KG1 (cell line): ENCODE measurements around the gene CAPNS2.

Experiments used
- DNase-seq: peaks from one replicate; lab custom pipeline; 2025; lab: John Stamatoyannopoulos, UW

The CAPNS2 gene

DNA sequence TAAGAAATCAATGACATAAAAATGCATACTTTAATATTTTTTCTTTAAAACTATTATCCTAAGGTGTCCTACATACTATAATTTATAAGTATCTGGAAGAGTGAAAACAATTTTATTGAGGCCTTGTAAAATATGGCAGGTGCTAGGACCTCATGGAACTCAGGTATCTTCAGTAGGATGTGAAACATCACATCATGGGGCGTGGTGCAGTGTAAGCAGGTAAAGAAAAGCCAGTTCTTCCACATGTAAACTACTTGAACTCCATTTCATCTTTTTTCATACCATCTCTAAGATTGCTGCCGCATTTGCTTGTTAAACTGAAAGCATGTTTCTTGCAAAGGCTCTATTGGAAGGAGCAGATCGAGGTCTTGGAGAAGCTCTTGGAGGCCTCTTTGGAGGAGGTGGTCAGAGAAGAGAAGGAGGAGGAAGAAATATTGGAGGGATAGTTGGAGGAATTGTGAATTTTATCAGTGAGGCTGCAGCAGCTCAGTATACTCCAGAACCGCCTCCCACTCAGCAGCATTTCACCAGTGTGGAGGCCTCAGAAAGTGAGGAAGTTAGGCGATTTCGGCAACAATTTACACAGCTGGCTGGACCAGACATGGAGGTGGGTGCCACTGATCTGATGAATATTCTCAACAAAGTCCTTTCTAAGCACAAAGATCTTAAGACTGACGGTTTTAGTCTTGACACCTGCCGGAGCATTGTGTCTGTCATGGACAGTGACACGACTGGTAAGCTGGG lies at the start of gene CAPNS2:
TSS of gene CAPNS2 (plus strand) at position 253 of the 744 bp plus-strand sequence. CDS start at position 326, 73 bp downstream.
- DNase-seq, result no peak

GRCh38 chr16:55521792-55522191 lies 44.7 kb upstream of the CAPNS2 start:
- DNase-seq, result no peak

DNA sequence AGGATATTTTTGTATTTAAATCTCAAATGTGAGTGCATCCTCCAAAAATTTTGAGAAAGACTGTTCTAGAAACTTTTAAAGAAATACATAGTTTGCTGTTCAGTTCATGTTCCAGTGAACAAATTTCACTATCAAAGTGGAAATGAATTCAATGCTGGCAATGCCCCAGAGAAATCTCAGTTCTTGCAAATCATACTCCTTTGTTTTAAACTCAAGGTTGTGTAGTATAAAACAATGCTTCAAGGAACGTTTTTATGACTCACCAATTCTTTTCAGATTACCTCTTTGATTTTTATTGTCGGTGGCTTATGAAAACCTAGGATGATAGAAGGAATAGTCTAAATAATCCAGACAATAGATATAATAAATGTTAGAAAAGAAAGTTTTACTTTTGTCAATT lies 40.0 kb upstream of the CAPNS2 start:
- no peak for DNase-seq

GRCh38 chr16:55527885-55528284 lies 38.6 kb upstream of the CAPNS2 start:
- no peak for DNase-seq

DNA sequence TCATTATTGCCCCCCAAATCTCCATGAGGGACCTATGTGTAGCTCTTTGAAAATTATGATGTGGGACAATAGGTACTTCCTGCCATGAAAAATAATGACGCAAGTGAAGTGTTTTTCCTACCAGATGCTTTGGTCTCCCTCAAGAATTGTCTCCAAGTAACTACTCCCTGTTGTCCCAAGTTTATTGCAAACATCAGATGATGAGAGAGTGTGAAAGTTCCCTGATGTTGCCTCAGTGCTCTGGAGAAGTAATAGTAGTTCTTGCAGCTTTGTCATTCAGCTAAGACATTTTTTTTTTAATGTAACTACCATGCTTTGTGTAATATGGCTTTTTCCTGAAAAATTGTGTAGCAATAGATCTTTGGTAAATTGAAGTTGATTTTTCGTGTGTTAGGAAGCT lies 37.5 kb upstream of the CAPNS2 start:
- no peak for DNase-seq

DNA sequence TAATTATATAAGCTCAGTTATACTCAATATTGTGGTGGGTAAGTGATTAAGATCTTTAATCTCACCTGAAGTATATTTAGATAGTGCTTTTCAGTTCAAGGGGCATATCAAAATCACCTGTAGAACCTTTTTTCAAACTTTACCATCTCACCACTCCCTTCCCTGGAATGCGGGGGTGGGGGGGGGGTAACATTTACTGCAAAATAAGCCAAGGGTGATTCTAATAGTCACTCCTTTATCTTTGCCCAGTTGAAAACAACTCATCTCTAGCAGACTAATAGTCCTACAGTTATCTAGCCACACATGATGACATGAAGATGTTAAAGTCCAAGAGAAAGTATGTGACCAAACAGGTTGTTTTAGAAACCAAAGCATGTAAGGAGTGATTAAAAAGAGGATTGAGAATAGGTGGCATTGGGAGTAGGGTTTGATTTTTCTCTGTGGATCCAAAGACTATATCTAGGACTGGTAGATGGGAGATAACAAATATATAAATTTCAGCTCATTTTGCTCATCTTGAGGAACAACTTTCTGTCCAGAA lies 36.1 kb upstream of the CAPNS2 start:
- no peak for DNase-seq

- DNase-seq, result no peak
Measured at GRCh38 chr16:55532227-55532626, 34.3 kb upstream of the CAPNS2 start.

DNA sequence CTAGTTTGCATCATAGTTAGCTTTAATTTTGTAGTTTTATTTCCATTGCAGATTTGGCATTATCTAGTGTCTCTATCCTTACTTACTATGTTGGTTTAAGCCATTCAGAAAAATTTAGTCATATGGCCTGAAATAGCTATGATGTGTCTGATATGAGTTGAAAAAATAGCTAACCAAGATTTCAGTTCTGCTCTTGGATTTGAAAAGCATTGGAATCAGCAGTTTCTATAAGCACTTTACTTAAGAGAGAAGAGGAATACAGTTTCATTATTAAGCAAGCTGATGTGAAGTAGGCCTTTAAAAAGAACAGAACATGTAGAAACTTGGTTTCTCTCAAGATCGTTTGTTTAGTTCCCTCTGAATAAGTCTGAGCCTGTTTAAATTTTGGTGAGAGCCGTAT lies 31.7 kb upstream of the CAPNS2 start:
- no peak for DNase-seq

- DNase-seq, result peak; percentile 5
Measured at GRCh38 chr16:55539049-55539448, 27.4 kb upstream of the CAPNS2 start.

GRCh38 chr16:55539488-55539887 lies 27.0 kb upstream of the CAPNS2 start:
- DNase-seq, result no peak

- DNase-seq, result no peak
Measured at GRCh38 chr16:55540221-55540620, 26.3 kb upstream of the CAPNS2 start.

- DNase-seq, result no peak
Measured at GRCh38 chr16:55542459-55543082, 23.9 kb upstream of the CAPNS2 start.

- DNase-seq, result no peak
Measured at GRCh38 chr16:55543472-55543871, 23.0 kb upstream of the CAPNS2 start.

- no peak for DNase-seq
Measured at GRCh38 chr16:55552621-55553020, 13.9 kb upstream of the CAPNS2 start.

DNA sequence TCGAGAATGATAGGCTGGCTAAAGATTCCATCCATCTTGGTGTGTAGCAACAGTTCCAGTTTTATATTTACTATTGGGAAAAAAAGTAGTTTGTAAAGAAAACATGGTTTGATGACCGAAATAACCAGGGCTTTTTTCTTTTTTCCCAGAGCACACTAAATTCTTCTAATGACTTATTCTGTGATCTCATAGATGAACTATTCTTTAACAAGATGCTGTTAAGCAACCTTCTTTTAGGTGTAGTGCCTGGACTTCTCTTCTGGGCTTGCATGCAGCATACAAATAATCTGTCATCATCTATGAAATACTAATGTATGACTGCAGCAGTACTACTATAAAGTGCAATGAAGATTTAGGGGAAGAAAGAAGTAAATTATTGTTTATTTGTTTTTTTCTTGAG lies 11.0 kb upstream of the CAPNS2 start:
- DNase-seq, result no peak

- no peak for DNase-seq
Measured at GRCh38 chr16:55557186-55557585, 9.3 kb upstream of the CAPNS2 start.

GRCh38 chr16:55559233-55559632 lies 7.3 kb upstream of the CAPNS2 start:
- no peak for DNase-seq

- DNase-seq, result no peak
Measured at GRCh38 chr16:55559933-55560516, 6.5 kb upstream of the CAPNS2 start.

DNA sequence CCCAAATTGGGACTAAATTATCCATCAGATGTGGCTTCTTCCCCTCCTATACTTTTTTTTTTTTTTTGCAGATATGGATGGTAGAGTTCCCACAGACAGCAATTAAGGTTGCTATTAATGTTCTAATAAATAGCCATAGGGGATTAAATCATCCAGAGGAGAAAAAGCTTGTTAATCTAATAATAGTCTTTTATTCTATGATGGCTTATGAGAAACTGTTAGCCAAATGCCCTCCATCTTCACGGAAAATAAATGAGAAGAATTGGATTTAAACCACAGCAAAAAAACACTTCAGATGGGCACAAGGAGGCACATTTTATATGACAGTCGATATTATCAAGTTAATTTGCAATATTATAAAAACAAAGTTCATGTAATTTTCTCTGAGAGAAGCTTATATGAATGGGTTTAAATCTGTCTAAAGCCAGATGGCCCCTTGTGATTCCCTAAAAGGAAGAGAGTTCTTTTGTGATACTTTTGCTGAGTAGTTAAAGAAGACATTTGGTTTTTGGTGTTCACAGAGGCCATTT lies 5.1 kb upstream of the CAPNS2 start:
- no peak for DNase-seq

- no peak for DNase-seq
Measured at GRCh38 chr16:55562936-55563335, 3.5 kb upstream of the CAPNS2 start.

GRCh38 chr16:55563797-55564196 lies 2.7 kb upstream of the CAPNS2 start:
- no peak for DNase-seq

DNA sequence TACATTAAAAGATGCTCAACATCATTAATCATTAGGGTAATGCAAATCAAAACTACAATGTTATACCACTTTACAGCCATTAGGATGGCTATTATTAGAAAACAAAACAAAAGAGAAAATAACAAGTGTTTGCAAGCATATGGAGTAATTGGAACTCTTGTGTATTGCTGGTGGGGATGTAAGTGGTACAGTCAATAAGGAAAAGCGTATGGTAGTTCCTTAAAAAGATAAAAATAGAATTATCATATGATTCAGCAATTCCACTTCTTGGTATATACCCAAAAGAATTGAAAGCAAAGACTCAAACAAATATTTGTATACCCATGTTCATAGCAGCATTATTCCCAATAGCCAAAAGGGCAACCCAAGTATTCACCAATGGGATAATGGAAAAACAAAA lies 1.4 kb upstream of the CAPNS2 start:
- no peak for DNase-seq

DNA sequence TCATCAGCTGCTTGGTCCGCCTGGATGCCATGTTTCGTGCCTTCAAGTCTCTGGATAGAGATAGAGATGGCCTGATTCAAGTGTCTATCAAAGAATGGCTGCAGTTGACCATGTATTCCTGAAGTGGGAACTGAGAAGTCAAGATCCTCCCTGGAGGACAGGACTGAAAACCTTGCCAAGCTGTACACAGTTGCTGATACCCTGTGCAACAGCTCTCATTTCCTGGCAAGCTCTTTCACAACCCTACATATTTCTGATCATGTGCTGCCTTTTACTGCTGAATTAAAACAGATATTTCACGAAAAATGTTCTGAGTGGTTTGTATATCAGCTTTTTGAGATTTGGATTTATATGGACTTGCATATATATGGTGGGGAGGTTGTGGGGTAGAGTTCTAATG lies 898 bp downstream of the CAPNS2 start:
- DNase-seq, result no peak
